A673 (cell line): ENCODE results near the gene ZFPM1.
A peak's percentile ranks its signal among the peaks of the same experiment; 100 is the strongest.

Experiments
- CTCF ChIP-seq: fragments of 300-800, 200-600 bp; sonication (generic); conservative IDR thresholded peaks from 2 replicates; pipeline ENCODE4 v1.5.1; 2017; ENCODE audit warnings: low read depth, mild to moderate bottlenecking, antibody characterized with exemption, low read length, moderate library complexity, mixed read lengths
- EZH2 ChIP-seq: fragments of 200-600 bp; sonication (generic); IDR thresholded peaks from 2 replicates; pipeline ENCODE4 v1.6.1; 2017; ENCODE audit warnings: borderline replicate concordance, low read depth, mild to moderate bottlenecking, mixed read lengths, antibody characterized with exemption, low read length; ENCODE audit not compliant: poor library complexity, severe bottlenecking

DNA sequence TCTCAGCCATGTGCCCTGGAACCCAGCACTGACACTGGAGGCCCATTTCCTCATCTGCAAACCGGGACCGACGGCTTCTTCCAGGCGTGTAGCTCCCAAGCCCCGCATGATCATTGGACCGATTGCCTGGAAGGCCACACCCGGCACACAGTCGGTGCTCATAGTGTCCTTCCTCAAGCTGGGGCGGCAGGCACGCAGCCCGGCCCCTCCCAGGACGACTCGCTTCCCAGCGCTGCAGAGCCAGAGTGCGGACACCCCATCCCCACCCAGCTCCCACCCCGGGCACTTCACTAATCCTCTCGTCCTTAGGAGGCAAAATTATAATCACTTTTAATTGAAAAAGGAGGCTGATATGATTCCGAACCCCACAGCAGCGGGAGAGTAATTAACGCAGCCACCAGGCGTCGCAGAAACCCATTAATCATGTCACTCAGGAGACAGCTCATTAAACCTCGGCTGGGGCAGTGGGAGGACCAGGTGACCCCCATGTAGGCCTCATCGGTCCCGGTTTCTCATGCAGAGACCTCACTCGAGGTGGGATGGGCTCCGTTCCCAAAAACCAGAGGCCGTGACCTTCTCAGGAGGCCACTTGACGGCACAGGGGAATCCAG is 37.3 kb upstream of the ZFPM1 start:
- TF ChIP-seq CTCF (0 out of 2 replicates have a peak, but pooled peaks have one; percentile 26), EZH2 (no peak)
